ENCODE measurements around the gene EXD3. TPM values are rescaled to one million over a fixed set of nuclear protein-coding genes. Genes with fewer than 3 reads are reported as not detected.

The EXD3 gene
- total and polyA plus RNA-seq, 8 donors = 8.1 to 57.3 (median 13.6) TPM

DNA sequence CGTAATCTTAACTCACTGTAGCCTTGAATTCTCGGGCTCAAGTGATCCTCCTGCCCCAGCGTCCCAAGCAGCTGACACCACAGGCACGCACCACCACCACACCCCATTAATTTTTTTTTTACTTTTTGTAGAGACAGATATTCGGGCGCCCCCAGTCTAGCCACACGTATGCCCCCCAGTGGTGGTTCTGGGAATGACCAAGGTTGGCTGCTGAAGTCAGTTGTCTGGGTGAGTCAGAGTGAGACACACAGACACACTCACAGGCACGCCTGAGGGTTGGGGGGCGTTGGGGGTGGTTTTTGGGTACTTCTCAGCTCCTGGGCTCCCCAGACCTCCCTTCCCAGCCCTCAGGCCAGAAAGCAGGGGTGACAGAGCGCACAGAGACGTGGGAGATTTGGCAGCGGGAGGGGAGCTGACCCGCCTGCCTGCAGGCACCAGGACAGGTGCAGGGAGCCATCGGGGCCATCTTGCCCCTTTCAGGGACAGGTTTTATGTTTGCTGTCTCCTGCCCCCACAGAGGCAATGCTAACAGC lies 22.4 kb upstream of the EXD3 start:
- no peak overlapping the region for H3K27ac ChIP-seq
- peak; percentile 59 to 89 (median 80) for ATAC-seq
- intact Hi-C loops (cut with DNase I) = no loop called here
- WGBS, 2 donors = 6% methylated on average over 14 of the region's 14 CpGs
- no peaks in the 10 kb centered on the region for H3K27me3 ChIP-seq
- peaks cover 0 to 5% (median 0%) of the 10 kb centered on the region in 3 donors for H3K36me3 ChIP-seq
- peak; percentile 51 to 82 (median 67) for TF ChIP-seq CTCF (IDR thresholded peaks at IDR 0.05)
- no peak overlapping the region for H3K4me3 ChIP-seq
- DNase-seq = peak; percentile 73 to 94 (median 84)
- H3K9me3 ChIP-seq = no peaks in the 10 kb centered on the region
- H3K4me1 ChIP-seq = peaks cover 0 to 6% (median 4%) of the 10 kb centered on the region in 3 donors
- FAIRE-seq = no peak

GRCh38 chr9:137444106-137444790 lies 21.3 kb upstream of the EXD3 start:
- Histone ChIP-seq H3K27ac (no peak overlapping the region), H3K9me3 (no peaks in the 10 kb centered on the region), H3K36me3 (peaks cover 0 to 5% (median 0%) of the 10 kb centered on the region in 3 donors), H3K4me1 (peaks cover 0 to 6% (median 4%) of the 10 kb centered on the region in 3 donors), H3K4me3 (no peak overlapping the region), H3K27me3 (no peaks in the 10 kb centered on the region)
- no peak for TF ChIP-seq CTCF (IDR thresholded peaks at IDR 0.05)
- intact Hi-C loops (cut with DNase I) = no loop called here
- ATAC-seq = no peak
- peak in 2 of 6 donors; percentile 18 to 26 for DNase-seq
- FAIRE-seq = no peak
- 75 to 84% methylated on average over 14 of the region's 14 CpGs for WGBS, 2 donors

- no peak overlapping the region for H3K27ac ChIP-seq
- WGBS, 2 donors = 20 to 30% methylated on average over 7 of the region's 7 CpGs
- H3K36me3 ChIP-seq = no peaks in the 10 kb centered on the region
- H3K9me3 ChIP-seq = no peaks in the 10 kb centered on the region
- peak overlapping the region in 2 of 4 donors; percentile 43 to 60 for H3K4me3 ChIP-seq
- FAIRE-seq (no peak), ATAC-seq (no peak), DNase-seq (no peak)
- peaks cover 0 to 6% (median 4%) of the 10 kb centered on the region in 3 donors for H3K4me1 ChIP-seq
- intact Hi-C loops (cut with DNase I) = no loop called here
- TF ChIP-seq CTCF (IDR thresholded peaks at IDR 0.05) = no peak
- H3K27me3 ChIP-seq = no peaks in the 10 kb centered on the region
Observed at GRCh38 chr9:137441935-137442321, 19.0 kb upstream of the EXD3 start.

DNA sequence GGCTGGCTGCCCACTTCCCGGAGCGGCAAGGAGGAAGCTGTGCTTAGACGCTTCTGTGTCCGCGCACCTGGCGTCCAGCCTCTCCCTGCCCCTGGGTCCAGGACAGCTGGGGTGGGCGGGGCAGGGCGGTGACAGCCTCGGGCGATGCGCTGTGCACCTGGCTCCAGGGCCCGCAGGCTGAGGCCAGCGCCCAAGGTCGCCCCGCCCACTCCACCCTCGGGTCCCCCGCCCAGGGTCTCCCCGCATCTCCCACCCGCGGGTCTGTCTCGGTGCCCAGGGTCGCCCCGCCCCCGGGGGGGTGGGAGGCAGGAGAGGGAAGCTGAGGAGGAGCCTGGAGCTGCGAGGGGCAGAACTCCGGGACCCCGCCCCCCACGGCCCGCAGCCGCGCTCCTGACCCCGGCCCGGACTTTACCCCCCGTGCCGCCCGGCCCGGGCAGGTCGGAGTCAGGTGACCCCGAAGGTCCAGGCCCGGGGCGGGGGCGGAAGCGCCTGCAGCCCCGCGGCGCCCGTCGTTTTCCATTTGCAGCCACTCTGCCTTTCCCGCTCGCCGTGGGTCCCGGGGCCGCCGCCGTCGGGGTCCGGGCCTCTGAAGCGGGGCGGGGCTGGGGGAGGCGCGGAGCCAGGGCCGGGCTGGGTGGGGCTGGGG lies 18.4 kb upstream of the EXD3 start, which contains the start of gene ENTPD8:
Gene ENTPD8 (minus strand): TSS at position 69 of the 646 bp plus-strand sequence. CDS start 3,072 bp downstream, outside the sequence.
- ATAC-seq = peak; percentile 75 to 88 (median 84)
- Histone ChIP-seq H3K36me3 (no peaks in the 10 kb centered on the region), H3K4me1 (peaks cover 4 to 9% (median 8%) of the 10 kb centered on the region in 3 donors), H3K9me3 (no peaks in the 10 kb centered on the region), H3K4me3 (peak within 1 kb of the TSS; percentile 18 to 60 (median 32)), H3K27me3 (no peaks in the 10 kb centered on the region), H3K27ac (no peak within 1 kb of the TSS)
- FAIRE-seq = no peak
- TF ChIP-seq CTCF (IDR thresholded peaks at IDR 0.05) = no peak
- intact Hi-C loops (cut with DNase I) = no loop called here
- 1% methylated on average over 38 to 62 of the region's 62 CpGs for WGBS, 2 donors
- peak; percentile 81 to 96 (median 88) for DNase-seq
